H9 (cell line): ENCODE results near the gene THY1. TPM values are rescaled to one million over a fixed set of nuclear protein-coding genes. Genes with fewer than 3 reads are reported as not detected.

Experiments
- DNase-seq: peaks from one replicate; pipeline ENCODE4 v3.0.0-alpha.2; 2017
- H2AFZ ChIP-seq: one replicate; pipeline ENCODE4 v1.6.1; 2013; ENCODE audit warnings: mild to moderate bottlenecking, low read length, control low read depth, moderate library complexity
- H2AK5ac ChIP-seq: 2 replicates; pipeline ENCODE4 v1.6.1; 2013; ENCODE audit warnings: low read length, control low read depth, mixed read lengths; ENCODE audit not compliant: insufficient read length
- H2BK120ac ChIP-seq: one replicate; pipeline ENCODE4 v1.6.1; 2013; ENCODE audit warnings: low read depth, mild to moderate bottlenecking, low read length, control low read depth, inconsistent platforms; ENCODE audit not compliant: poor library complexity, severe bottlenecking
- H2BK12ac ChIP-seq: 2 replicates; pipeline ENCODE4 v1.6.1; 2013; ENCODE audit warnings: low read length, control low read depth, mixed read lengths, low read depth; ENCODE audit not compliant: insufficient read length
- H2BK15ac ChIP-seq: 2 replicates; pipeline ENCODE4 v1.6.1; 2013; ENCODE audit warnings: low read depth, low read length, control low read depth
- H2BK20ac ChIP-seq: one replicate; pipeline ENCODE4 v1.6.1; 2013; ENCODE audit warnings: low read depth, mild to moderate bottlenecking, low read length, control low read depth, inconsistent platforms; ENCODE audit not compliant: poor library complexity, severe bottlenecking
- H2BK5ac ChIP-seq: 2 replicates; pipeline ENCODE4 v1.6.1; 2013; ENCODE audit warnings: low read length, control low read depth, mixed read lengths; ENCODE audit not compliant: insufficient read length
- H3K14ac ChIP-seq: 2 replicates; pipeline ENCODE4 v1.6.1; 2013; ENCODE audit warnings: low read length, control low read depth; ENCODE audit not compliant: insufficient read depth
- H3K18ac ChIP-seq: 2 replicates; pipeline ENCODE4 v1.6.1; 2013; ENCODE audit warnings: low read depth, mild to moderate bottlenecking, mixed read lengths, low read length, control low read depth; ENCODE audit not compliant: insufficient read length
- H3K23ac ChIP-seq: 2 replicates; pipeline ENCODE4 v1.6.1; 2013; ENCODE audit warnings: low read length, control low read depth, mixed read lengths, low read depth; ENCODE audit not compliant: insufficient read length
- H3K23me2 ChIP-seq: 2 replicates; pipeline ENCODE4 v1.6.1; 2013; ENCODE audit warnings: low read depth, mild to moderate bottlenecking, mixed read lengths, low read length, control low read depth; ENCODE audit not compliant: insufficient read length, poor library complexity, severe bottlenecking
- H3K27ac ChIP-seq: 2 replicates; pipeline ENCODE4 v1.5.1; 2013; ENCODE audit warnings: low read length, control low read depth, mixed read lengths, low read depth; ENCODE audit not compliant: insufficient read length
- H3K27me3 ChIP-seq: 2 replicates; pipeline ENCODE4 v1.6.1; 2013; ENCODE audit warnings: low read length, control low read depth, inconsistent platforms; ENCODE audit not compliant: insufficient read depth
- H3K4ac ChIP-seq: 2 replicates; pipeline ENCODE4 v1.6.1; 2013; ENCODE audit warnings: low read depth, mild to moderate bottlenecking, control low read depth, inconsistent platforms, low read length, moderate library complexity
- H3K4me1 ChIP-seq: 2 replicates; pipeline ENCODE4 v1.6.1; 2013; ENCODE audit warnings: low read length, control low read depth, inconsistent platforms; ENCODE audit not compliant: insufficient read depth
- H3K4me2 ChIP-seq: 2 replicates; pipeline ENCODE4 v1.6.1; 2013; ENCODE audit warnings: low read length, control low read depth, mixed read lengths; ENCODE audit not compliant: insufficient read length, insufficient read depth
- H3K56ac ChIP-seq: 2 replicates; pipeline ENCODE4 v1.6.1; 2013; ENCODE audit warnings: low read depth, mild to moderate bottlenecking, mixed read lengths, low read length, control low read depth; ENCODE audit not compliant: insufficient read length
- H3K79me1 ChIP-seq: 2 replicates; pipeline ENCODE4 v1.6.1; 2013; ENCODE audit warnings: low read depth, mild to moderate bottlenecking, moderate library complexity, low read length, control low read depth, inconsistent platforms; ENCODE audit not compliant: insufficient read depth, poor library complexity, severe bottlenecking
- H3K79me2 ChIP-seq: 2 replicates; pipeline ENCODE4 v1.6.1; 2013; ENCODE audit warnings: low read length, control low read depth, inconsistent platforms; ENCODE audit not compliant: insufficient read depth
- H3K9ac ChIP-seq: 2 replicates; pipeline ENCODE4 v1.6.1; 2013; ENCODE audit warnings: low read length, control low read depth, mixed read lengths; ENCODE audit not compliant: insufficient read length; ENCODE audit errors: extremely low read depth
- H3K9me3 ChIP-seq: one replicate; pipeline ENCODE4 v1.6.1; 2013; ENCODE audit warnings: low read depth, low read length, inconsistent platforms; ENCODE audit not compliant: control insufficient read depth
- H3T11ph ChIP-seq: one replicate; pipeline ENCODE4 v1.6.1; 2013; ENCODE audit warnings: mild to moderate bottlenecking, low read length, control low read depth, inconsistent platforms
- H4K20me1 ChIP-seq: one replicate; pipeline ENCODE4 v1.6.1; 2013; ENCODE audit not compliant: control insufficient read depth, insufficient read length, insufficient read depth
- H4K5ac ChIP-seq: 2 replicates; pipeline ENCODE4 v1.6.1; 2013; ENCODE audit warnings: low read depth, mild to moderate bottlenecking, mixed read lengths, low read length, control low read depth; ENCODE audit not compliant: insufficient read length
- H4K8ac ChIP-seq: replicated peaks from 2 replicates; pipeline ENCODE4 v1.6.1; 2013; ENCODE audit warnings: low read length, control low read depth, mixed read lengths, low read depth; ENCODE audit not compliant: insufficient read length
- H4K91ac ChIP-seq: 2 replicates; pipeline ENCODE4 v1.6.1; 2013; ENCODE audit warnings: low read depth, mild to moderate bottlenecking, moderate library complexity, mixed read lengths, low read length, control low read depth; ENCODE audit not compliant: insufficient read length
- H3K27ac Mint-ChIP-seq, 3 experiments: 2 replicates in 2 of 3; 3 replicates in 1 of 3; pipeline ENCODE4 v1.8.0; 2020 to 2021; ENCODE audit warnings: mixed read lengths in 3 of 3, mild to moderate bottlenecking in 1 of 3, moderate library complexity in 1 of 3
- H3K27me3 Mint-ChIP-seq: 2 replicates; pipeline ENCODE4 v1.8.0; 2021; ENCODE audit warnings: low read depth, mild to moderate bottlenecking, moderate library complexity, mixed read lengths
- H3K36me3 Mint-ChIP-seq, 3 experiments: 2 replicates in 2 of 3; 3 replicates in 1 of 3; pipeline ENCODE4 v1.8.0; 2020 to 2021; ENCODE audit warnings: low read depth in 3 of 3, mixed read lengths in 3 of 3; ENCODE audit not compliant: insufficient read depth in 1 of 3
- H3K4me1 Mint-ChIP-seq, 2 experiments: 2 replicates each; pipeline ENCODE4 v1.8.0; 2020; ENCODE audit warnings: mixed read lengths in 2 of 2
- H3K4me3 Mint-ChIP-seq, 2 experiments: 2 replicates in 1 of 2; 3 replicates in 1 of 2; pipeline ENCODE4 v1.8.0; 2020 to 2021; ENCODE audit warnings: mild to moderate bottlenecking in 2 of 2, mixed read lengths in 2 of 2, moderate library complexity in 1 of 2
- H3K9me3 Mint-ChIP-seq, 2 experiments: 2 replicates in 1 of 2; 3 replicates in 1 of 2; pipeline ENCODE4 v1.8.0; 2020; ENCODE audit warnings: mild to moderate bottlenecking in 2 of 2, mixed read lengths in 2 of 2, moderate library complexity in 1 of 2
- CTCF ChIP-seq: fragments of 200-600 bp; sonication (generic); conservative IDR thresholded peaks from 3 replicates; pipeline ENCODE4 v1.8.0; 2021; ENCODE audit warnings: antibody characterized with exemption, mild to moderate bottlenecking
- total RNA-seq: library from RNA; stranded (reverse); gene quantifications from 2 replicates; pipeline ENCODE4 v1.2.1, GENCODE V29; 2021

THY1 gene
- total RNA-seq, 1 experiment from 2014 or later = 176 TPM

GRCh38 chr11:119400860-119401259, 22.1 kb downstream of the THY1 start:
- Histone ChIP-seq H2BK15ac (no peak overlapping the region), H3K4me1 (no peaks in the 10 kb centered on the region), H3K79me2 (no peaks in the 10 kb centered on the region), H2BK5ac (no peak overlapping the region), H3K27me3 (no peaks in the 10 kb centered on the region; the same call in 1 of the 2 replicates), H3K18ac (no peak overlapping the region), H3K27ac (no peak overlapping the region), H2BK20ac (no peak overlapping the region), H3K9ac (no peak overlapping the region), H2AFZ (no peak overlapping the region), H3K4ac (no peak overlapping the region), H4K5ac (no peak overlapping the region), H3K23me2 (no peaks in the 10 kb centered on the region), H2AK5ac (no peak overlapping the region), H4K20me1 (no peaks in the 10 kb centered on the region), H2BK120ac (no peak overlapping the region), H3K14ac (no peak overlapping the region), H3K23ac (no peak overlapping the region), H3K4me2 (no peak overlapping the region), H2BK12ac (no peak overlapping the region), H3T11ph (no peak overlapping the region), H3K9me3 (no peaks in the 10 kb centered on the region), H4K91ac (no peak overlapping the region), H3K79me1 (no peaks in the 10 kb centered on the region), H4K8ac (no peak overlapping the region), H3K56ac (no peak overlapping the region)
- DNase-seq = no peak
- TF ChIP-seq CTCF = no peak
- H3K4me3 Mint-ChIP-seq = no peak overlapping the region
- H3K36me3 Mint-ChIP-seq = peaks cover 0 to 13% (median 13%) of the 10 kb centered on the region in 3 experiments; a peak in 5 of 7 replicates
- H3K9me3 Mint-ChIP-seq = peaks cover 6 to 15% of the 10 kb centered on the region in 2 experiments
- H3K27ac Mint-ChIP-seq = no peak overlapping the region
- peaks cover 4% of the 10 kb centered on the region for H3K27me3 Mint-ChIP-seq
- no peaks in the 10 kb centered on the region for H3K4me1 Mint-ChIP-seq
